GM12878 (cell line): ENCODE results near the gene PRKN. TPM values are rescaled to one million over a fixed set of nuclear protein-coding genes. Genes with fewer than 3 reads are reported as not detected.

Experiments used
- ATAC-seq: fragments of 200-7000 bp; cut with Tn5 transposase; 3 replicates; pipeline ENCODE4 v1.9.1; 2020; ENCODE audit warnings: mild to moderate bottlenecking, moderate library complexity
- BruUV-seq: library from RNA; stranded (reverse); fragments of 400-500 nt; replicated peaks from 2 replicates; lab custom pipeline; 2021; lab: Mats Ljungman, UMichigan
- CTCF ChIA-PET: fragments of 300-600 bp; sonication (Branson Sonifier 250); formaldehyde crosslinking; extraction: SDS; loops from one replicate; lab custom pipeline; 2021; ENCODE audit warnings: inconsistent platforms; lab: Yijun Ruan, JAX
- POLR2A ChIA-PET: fragments of 350-600 bp; formaldehyde crosslinking; extraction: SDS; loops from one replicate; lab custom pipeline; 2021; ENCODE audit warnings: inconsistent platforms; lab: Charles Lee
- RAD21 ChIA-PET: fragments of 300-600 bp; sonication (Branson Sonifier 250); formaldehyde crosslinking; loops from one replicate; lab custom pipeline; 2023; ENCODE audit warnings: antibody characterized with exemption; ENCODE audit not compliant: unreplicated experiment; lab: Charles Lee
- SMC1A ChIA-PET: fragments of 300-600 bp; sonication (Branson Sonifier 250); formaldehyde crosslinking; loops from one replicate; lab custom pipeline; 2023; ENCODE audit not compliant: unreplicated experiment, uncharacterized antibody; lab: Charles Lee
- DNase-seq: peaks from one replicate; pipeline ENCODE4 v3.0.0-alpha.2; 2011; ENCODE audit warnings: low read depth, low spot score
- FAIRE-seq: peaks from 3 replicates; lab custom pipeline; 2011; peaks lifted over from hg19 to GRCh38; lab: Jason Lieb, UNC
- H2AFZ ChIP-seq: 2 replicates; pipeline ENCODE4 v1.6.0; 2011; ENCODE audit warnings: low read depth, low read length, control low read depth; ENCODE audit not compliant: control insufficient read depth
- H3K27ac ChIP-seq: 2 replicates; pipeline ENCODE4 v1.5.1; 2011; ENCODE audit warnings: control low read depth; ENCODE audit not compliant: control insufficient read depth, insufficient read depth
- H3K27me3 ChIP-seq, 2 experiments: replicated peaks in 1 of 2; 2 replicates each; pipeline versions ENCODE4 v1.6.0 to v1.6.1; 2011; ENCODE audit warnings: low read length in 1 of 2; ENCODE audit not compliant: control insufficient read depth in 2 of 2, insufficient read depth in 2 of 2
- H3K36me3 ChIP-seq, 2 experiments: 2 replicates each; pipeline ENCODE4 v1.5.1; 2011; ENCODE audit warnings: low read length in 1 of 2; ENCODE audit not compliant: control insufficient read depth in 2 of 2, insufficient read depth in 2 of 2
- H3K4me1 ChIP-seq: 2 replicates; pipeline ENCODE4 v1.6.1; 2011; ENCODE audit warnings: mild to moderate bottlenecking, low read length, moderate library complexity, mixed read lengths; ENCODE audit not compliant: control insufficient read depth, insufficient read depth
- H3K4me2 ChIP-seq: 2 replicates; pipeline ENCODE4 v1.6.0; 2011; ENCODE audit warnings: control low read depth; ENCODE audit not compliant: control insufficient read depth, insufficient read depth
- H3K4me3 ChIP-seq: fragments of 200-600 bp; sonication (generic); 2 replicates; pipeline ENCODE4 v1.5.1; 2016
- H3K79me2 ChIP-seq: 2 replicates; pipeline ENCODE4 v1.6.0; 2011; ENCODE audit warnings: low read length; ENCODE audit not compliant: control insufficient read depth, insufficient read depth
- H3K9ac ChIP-seq: 2 replicates; pipeline ENCODE4 v1.8.0; 2011; ENCODE audit warnings: low read length, control low read depth, mixed read lengths; ENCODE audit not compliant: control insufficient read depth, insufficient read depth
- H3K9me3 ChIP-seq: replicated peaks from 3 replicates; pipeline ENCODE4 v1.5.1; 2011; ENCODE audit warnings: mild to moderate bottlenecking, low read length; ENCODE audit not compliant: control insufficient read depth, insufficient read depth
- H4K20me1 ChIP-seq: 2 replicates; pipeline ENCODE4 v1.6.0; 2011; ENCODE audit not compliant: control insufficient read depth, insufficient read depth
- CTCF ChIP-seq, 3 experiments: IDR thresholded peaks in 2 of 3; conservative IDR thresholded peaks in 1 of 3; 2 replicates each; pipeline ENCODE4 v1.5.1; 2011; ENCODE audit warnings: low read depth in 3 of 3, low read length in 3 of 3, mild to moderate bottlenecking in 3 of 3, control low read depth in 2 of 3, moderate library complexity in 2 of 3, inconsistent platforms in 1 of 3, mixed read lengths in 1 of 3; ENCODE audit not compliant: control insufficient read depth in 2 of 3, insufficient read depth in 1 of 3; ENCODE audit errors: extremely low read depth in 1 of 3
- EP300 ChIP-seq, 2 experiments: fragments of 150-350 bp in 1 of 2; IDR thresholded peaks; 2 replicates each; pipeline ENCODE4 v1.6.1; 2011 to 2012; ENCODE audit warnings: low read depth in 2 of 2, low read length in 2 of 2, borderline replicate concordance in 1 of 2, improper control_type of control experiment in 1 of 2, inconsistent platforms in 1 of 2; ENCODE audit not compliant: control insufficient read depth in 1 of 2
- FOXK2 ChIP-seq: fragments of 450-650 bp; IDR thresholded peaks from 2 replicates; pipeline ENCODE4 v1.6.1; 2017; ENCODE audit warnings: mild to moderate bottlenecking, moderate library complexity
- MAX ChIP-seq: IDR thresholded peaks from 2 replicates; pipeline ENCODE4 v1.6.1; 2012; ENCODE audit warnings: low read depth, low read length, improper control_type of control experiment
- NFIC ChIP-seq: IDR thresholded peaks from 2 replicates; pipeline ENCODE4 v1.6.1; 2012; ENCODE audit warnings: low read depth, mild to moderate bottlenecking, inconsistent platforms, low read length, moderate library complexity
- NR2C1 ChIP-seq: fragments of 450-650 bp; IDR thresholded peaks from 2 replicates; pipeline ENCODE4 v1.6.1; 2017; ENCODE audit warnings: antibody characterized with exemption, mild to moderate bottlenecking, moderate library complexity
- NR2F1 ChIP-seq: fragments of 450-650 bp; conservative IDR thresholded peaks from 2 replicates; pipeline ENCODE4 v1.6.1; 2017; ENCODE audit warnings: mild to moderate bottlenecking
- SP1 ChIP-seq: IDR thresholded peaks from one replicate; pipeline ENCODE4 v1.6.1; 2011; ENCODE audit warnings: low read depth, low read length
- SUPT20H ChIP-seq: IDR thresholded peaks from 2 replicates; pipeline ENCODE4 v1.6.1; 2011; ENCODE audit warnings: low read depth, mild to moderate bottlenecking, low read length, moderate library complexity, borderline replicate concordance; ENCODE audit not compliant: control insufficient read depth
- WGBS: methylation state at CpG from one replicate; pipeline ENCODE4 v1.1.6; 2016; ENCODE audit warnings: low lambda C conversion rate; ENCODE audit not compliant: insufficient replicate concordance, insufficient coverage; ENCODE audit errors: missing lambda C conversion rate; 5-methylcytosine and 5-hydroxymethylcytosine counted together
- in situ Hi-C: fragments of 300-500 bp; cut with MboI; formaldehyde crosslinking; loops from 9 replicates; pipeline ENCODE4 v1.14.3; 2018; ENCODE audit warnings: mixed read lengths
- intact Hi-C: fragments of 100-400 bp; cut with micrococcal nuclease; formaldehyde crosslinking; loops from one replicate; pipeline ENCODE4 v1.14.2; 2022; ENCODE audit not compliant: unreplicated experiment
- polyA plus RNA-seq, 11 experiments: library from polyadenylated mRNA; depleted of rRNA in 4 of 11; unstranded in 6 of 11; stranded (reverse) in 5 of 11; fragments of >200 nt; fragmentation: Nextera tagmentation in 4 of 11; fragmentation: Illumina TruSeq in 1 of 11; extraction: Ambion mirVana in 4 of 11; extraction: Trizol in 1 of 11; gene quantifications; 1 replicate in 1 of 11; 2 replicates in 10 of 11; pipeline versions ENCODE4 v1.2.1 to v1.2.3, GENCODE V29; 2011 to 2016; ENCODE audit warnings: inconsistent platforms in 2 of 11, missing spikeins in 2 of 11, low read depth in 1 of 11
- total RNA-seq, 4 experiments: library from RNA; depleted of rRNA in 3 of 4; stranded (reverse); fragments of >200 nt in 3 of 4; fragmentation: Illumina TruSeq in 1 of 4; extraction: Trizol in 1 of 4; gene quantifications; 2 replicates each; pipeline versions ENCODE4 v1.2.1 to v1.2.3, GENCODE V29; 2013 to 2021

Gene PRKN
- total and polyA plus RNA-seq, 10 of the 15 experiments (the other 5 are each of a cell fraction or from before 2014, with no cell fraction given), result 0.06 to 0.09 TPM; not detected in 8

- H3K9me3 ChIP-seq, result no peaks in the 10 kb centered on the region
- ChIA-PET CTCF (no interaction called here), POLR2A (no interaction called here), RAD21 (no interaction called here), SMC1A (interaction anchor here (0.6 kb wide), 1 partner anchor 935 kb away, joined by 3 read pairs; no protein-coding TSS in a partner anchor)
- FAIRE-seq, result no peak
- no peaks in the 10 kb centered on the region for H4K20me1 ChIP-seq
- 0% methylated on average over 1 of the region's 1 CpG for WGBS
- no peaks in the 10 kb centered on the region for H3K4me1 ChIP-seq
- intact Hi-C loops, result no loop called here
- no peaks in the 10 kb centered on the region for H3K27me3 ChIP-seq
- in situ Hi-C loops, result no loop called here
- no peak for ATAC-seq
- TF ChIP-seq CTCF (IDR thresholded peaks at IDR 0.05 in 2 of 3, conservative IDR thresholded peaks at IDR 0.05 in 1 of 3; ENCODE audit: control insufficient read depth in 2 of 3, extremely low read depth in 1 of 3, insufficient read depth in 1 of 3, low read depth in 3 of 3, low read length in 3 of 3), result no peak
- no peak for TF ChIP-seq EP300 (IDR thresholded peaks at IDR 0.05; ENCODE audit: borderline replicate concordance in 1 of 2, control insufficient read depth in 1 of 2, low read depth in 2 of 2, low read length in 2 of 2)
- no peak for TF ChIP-seq FOXK2
- TF ChIP-seq NFIC, result no peak
- TF ChIP-seq NR2F1, result no peak
- no peak for TF ChIP-seq SUPT20H
- TF ChIP-seq SP1, result no peak
- no peak for TF ChIP-seq MAX
- TF ChIP-seq NR2C1, result no peak
- no TSS peak for BruUV-seq
- H3K4me2 ChIP-seq, result no peak overlapping the region
- no peak overlapping the region for H3K9ac ChIP-seq
- no peak overlapping the region for H2AFZ ChIP-seq
- H3K4me3 ChIP-seq, result no peak overlapping the region
- no peak overlapping the region for H3K27ac ChIP-seq
- DNase-seq, result no peak
- H3K79me2 ChIP-seq, result no peaks in the 10 kb centered on the region
- H3K36me3 ChIP-seq, result no peaks in the 10 kb centered on the region
Measured at GRCh38 chr6:162211777-162212176, 515.8 kb downstream of the PRKN start.
